Thoracic aorta (tissue), 2 donors: ENCODE measurements around the gene RAMP3. TPM values are rescaled to one million over a fixed set of nuclear protein-coding genes. Genes with fewer than 3 reads are reported as not detected.

Source experiments
- ATAC-seq: fragments of 150-250 bp; one replicate; pipeline ENCODE4 v1.8.0; 2017; ENCODE audit warnings: low read depth; ENCODE audit not compliant: insufficient number of reproducible peaks, low FRiP score
- DNase-seq: peaks from one replicate; pipeline ENCODE4 v3.0.0-alpha.2; 2020; ENCODE audit warnings: low spot score
- H3K27ac ChIP-seq, 2 donors: fragments of 200-600 bp; sonication (generic); 1 replicate in 1 of 2; 2 replicates in 1 of 2; pipeline ENCODE4 v1.5.1; 2016; ENCODE audit warnings: mild to moderate bottlenecking in 2 of 2, moderate library complexity in 2 of 2
- H3K27me3 ChIP-seq: fragments of 200-600 bp; sonication (generic); replicated peaks from 2 replicates; pipeline ENCODE4 v1.6.0; 2016; ENCODE audit warnings: mild to moderate bottlenecking; ENCODE audit not compliant: insufficient read depth
- H3K36me3 ChIP-seq: fragments of 200-600 bp; sonication (generic); one replicate; pipeline ENCODE4 v1.5.1; 2016
- H3K4me1 ChIP-seq, 2 donors: fragments of 200-600 bp; sonication (generic); 1 replicate in 1 of 2; 2 replicates in 1 of 2; pipeline versions ENCODE4 v1.5.1 to v1.6.0; 2016; ENCODE audit warnings: low read depth in 2 of 2, mild to moderate bottlenecking in 1 of 2; ENCODE audit not compliant: control insufficient read depth in 1 of 2
- H3K4me3 ChIP-seq: fragments of 200-600 bp; sonication (generic); 2 replicates; pipeline ENCODE4 v1.5.1; 2016; ENCODE audit warnings: mild to moderate bottlenecking
- H3K9me3 ChIP-seq: fragments of 200-600 bp; sonication (generic); 2 replicates; pipeline ENCODE4 v1.5.1; 2016
- CTCF ChIP-seq: fragments of 200-600 bp; sonication (generic); IDR thresholded peaks from one replicate; pipeline ENCODE4 v1.5.1; 2019; ENCODE audit warnings: antibody characterized with exemption
- total RNA-seq, 2 donors: library from RNA; depleted of rRNA; stranded (reverse); fragments of >200 nt; gene quantifications; one replicate each; pipeline versions ENCODE4 v1.1.0 to v1.2.3, GENCODE V29; 2016

The RAMP3 gene
- total RNA-seq, 2 donors from 2014 or later = 76.5 to 123 TPM

DNA sequence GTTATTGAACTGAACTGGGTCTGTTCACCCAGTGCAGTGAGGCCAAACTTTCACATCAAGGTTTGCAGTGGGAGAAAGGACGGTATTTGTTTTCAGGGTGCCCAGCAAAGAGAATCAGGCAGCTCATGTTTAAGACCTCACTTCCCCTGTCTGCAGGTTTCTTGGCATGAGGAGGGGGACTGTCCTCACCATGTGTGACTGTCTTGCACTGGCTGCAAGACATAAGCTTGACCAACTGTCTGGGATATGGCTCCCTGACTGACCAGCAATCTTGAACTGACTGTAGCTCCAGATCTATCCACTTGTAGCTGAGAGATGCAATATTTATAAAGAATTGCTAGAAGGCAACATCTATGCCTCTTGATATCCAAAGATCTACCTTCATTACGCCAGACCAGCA, 39.9 kb downstream of the RAMP3 start:
- ATAC-seq (no peak), DNase-seq (no peak)
- Histone ChIP-seq H3K36me3 (no peaks in the 10 kb centered on the region), H3K9me3 (no peaks in the 10 kb centered on the region), H3K27me3 (no peaks in the 10 kb centered on the region), H3K27ac (no peak overlapping the region), H3K4me3 (no peak overlapping the region), H3K4me1 (no peaks in the 10 kb centered on the region)
- TF ChIP-seq CTCF = no peak

DNA sequence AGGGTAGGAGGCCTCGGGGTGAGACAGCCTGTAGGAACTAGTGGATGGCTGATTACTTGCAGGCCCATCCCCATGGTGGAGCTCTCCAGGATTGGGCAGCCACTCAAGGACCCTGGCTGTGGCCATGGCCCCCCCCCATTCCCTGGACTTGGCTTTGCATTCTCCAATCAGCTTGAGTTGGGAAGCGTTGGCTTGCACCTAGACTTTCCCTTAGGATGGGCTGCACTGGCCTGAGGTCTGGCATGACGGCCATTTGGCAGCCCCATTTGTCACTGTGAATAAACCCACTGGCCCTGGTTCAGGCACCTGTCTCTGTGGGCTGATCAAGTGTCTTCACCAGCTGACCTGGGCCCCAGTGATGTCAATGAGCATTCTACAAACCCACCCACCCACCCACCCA, 41.4 kb downstream of the RAMP3 start:
- no peak for TF ChIP-seq CTCF
- Histone ChIP-seq H3K27ac (no peak overlapping the region), H3K4me3 (no peak overlapping the region), H3K27me3 (no peaks in the 10 kb centered on the region), H3K36me3 (no peaks in the 10 kb centered on the region), H3K4me1 (no peaks in the 10 kb centered on the region), H3K9me3 (no peaks in the 10 kb centered on the region)
- ATAC-seq (no peak), DNase-seq (no peak)

- ATAC-seq (no peak), DNase-seq (no peak)
- no peaks in the 10 kb centered on the region for H3K4me1 ChIP-seq
- no peak overlapping the region for H3K27ac ChIP-seq
- no peak overlapping the region for H3K4me3 ChIP-seq
- no peaks in the 10 kb centered on the region for H3K36me3 ChIP-seq
- TF ChIP-seq CTCF = no peak
- H3K9me3 ChIP-seq = no peaks in the 10 kb centered on the region
- H3K27me3 ChIP-seq = no peaks in the 10 kb centered on the region
Measured at GRCh38 chr7:45199506-45199905, 41.9 kb downstream of the RAMP3 start.

GRCh38 chr7:45202625-45203024, 45.0 kb downstream of the RAMP3 start:
- H3K4me1 ChIP-seq = no peaks in the 10 kb centered on the region
- H3K27me3 ChIP-seq = no peaks in the 10 kb centered on the region
- no peaks in the 10 kb centered on the region for H3K36me3 ChIP-seq
- TF ChIP-seq CTCF = no peak
- no peak overlapping the region for H3K27ac ChIP-seq
- no peaks in the 10 kb centered on the region for H3K9me3 ChIP-seq
- DNase-seq (no peak), ATAC-seq (no peak)
- no peak overlapping the region for H3K4me3 ChIP-seq

- TF ChIP-seq CTCF = no peak
- DNase-seq = no peak
- no peaks in the 10 kb centered on the region for H3K36me3 ChIP-seq
- no peaks in the 10 kb centered on the region for H3K4me1 ChIP-seq
- no peak overlapping the region for H3K27ac ChIP-seq
- H3K9me3 ChIP-seq = no peaks in the 10 kb centered on the region
- no peak for ATAC-seq
- H3K27me3 ChIP-seq = no peaks in the 10 kb centered on the region
- H3K4me3 ChIP-seq = no peak overlapping the region
Measured at GRCh38 chr7:45203036-45203435, 45.4 kb downstream of the RAMP3 start.
